Tibial nerve (tissue), 3 donors: Measurements from ENCODE around the gene MOSPD3.

ENCODE experiments used
- CTCF ChIP-seq, 5 experiments: fragments of 200-600 bp in 3 of 5; fragments of 450-650 bp in 2 of 5; sonication (generic) in 3 of 5; IDR thresholded peaks; one replicate each; pipeline ENCODE4 v1.5.1; 2016 to 2019; ENCODE audit warnings: antibody characterized with exemption in 5 of 5, mild to moderate bottlenecking in 3 of 5, moderate library complexity in 2 of 5
- POLR2A ChIP-seq, 2 donors: fragments of 450-650 bp; IDR thresholded peaks; one replicate each; pipeline ENCODE4 v1.6.1; 2017; ENCODE audit warnings: antibody characterized with exemption in 2 of 2, mild to moderate bottlenecking in 2 of 2, moderate library complexity in 2 of 2

DNA sequence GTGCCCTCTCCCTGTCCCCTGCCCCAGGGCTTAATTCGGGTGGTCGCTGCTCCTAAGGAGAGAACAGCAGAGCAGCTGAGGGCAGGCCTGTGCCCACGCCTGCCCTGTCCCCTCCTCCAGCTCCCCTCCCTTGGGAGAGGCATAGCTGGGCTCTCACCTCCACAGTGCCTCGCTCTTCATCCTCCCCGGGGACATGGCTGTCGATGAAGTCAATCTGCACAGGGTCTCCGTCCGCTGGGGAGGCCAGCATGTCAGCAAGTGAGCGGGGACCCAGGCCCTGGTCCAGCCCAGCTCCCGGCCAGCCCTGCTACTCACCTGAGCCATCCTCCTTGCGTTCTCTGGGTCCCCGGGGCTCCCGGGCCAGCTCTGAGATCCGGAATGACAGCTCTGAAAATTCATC lies 34.8 kb upstream of the MOSPD3 start:
- TF ChIP-seq POLR2A (IDR thresholded peaks at IDR 0.05) (no peak), CTCF (IDR thresholded peaks at IDR 0.05) (no peak)
